Brain microvascular endothelial cell (primary cell): Measurements from ENCODE around the gene HOXC11.

Experiments
- DNase-seq: peaks from one replicate; pipeline ENCODE4 v3.0.0-alpha.2; 2020
- H3K27ac ChIP-seq: fragments of 250-450 bp; sonication (Bioruptor Pico); 2 replicates; pipeline ENCODE4 v1.5.1; 2020; ENCODE audit warnings: mild to moderate bottlenecking, moderate library complexity
- H3K27me3 ChIP-seq: fragments of 250-450 bp; sonication (Bioruptor Pico); replicated peaks from 2 replicates; pipeline ENCODE4 v1.5.1; 2020; ENCODE audit warnings: mild to moderate bottlenecking
- H3K36me3 ChIP-seq: fragments of 250-450 bp; sonication (Bioruptor Pico); replicated peaks from 2 replicates; pipeline ENCODE4 v1.5.1; 2020; ENCODE audit warnings: mild to moderate bottlenecking
- H3K4me3 ChIP-seq: 2 replicates; pipeline ENCODE4 v1.5.1; 2011; ENCODE audit warnings: low read depth, mild to moderate bottlenecking, control low read depth, low read length, moderate library complexity
- CTCF ChIP-seq: IDR thresholded peaks from 2 replicates; pipeline ENCODE4 v1.5.1; 2011; ENCODE audit warnings: low read depth, mild to moderate bottlenecking, moderate library complexity, low read length, control low read depth, inconsistent platforms; ENCODE audit errors: missing control alignments
- in situ Hi-C: cut with HindIII; loops from 2 replicates; pipeline ENCODE4 v1.10.0; 2017; ENCODE audit warnings: low sequenced_read_pairs, low pct_ligation_motif_present

Gene HOXC11

GRCh38 chr12:53972722-53973235 is at the start of gene HOXC11:
Gene HOXC11, plus strand, starts transcription at chr12:53973126. Its CDS starts 116 bp downstream, at chr12:53973242.
- Histone ChIP-seq H3K27me3 (peaks cover 93% of the 10 kb centered on the region), H3K27ac (no peak within 1 kb of the TSS), H3K4me3 (no peak within 1 kb of the TSS), H3K36me3 (no peaks in the 10 kb centered on the region)
- in situ Hi-C loops = no loop called here
- DNase-seq = no peak
- TF ChIP-seq CTCF = no peak

- H3K36me3 ChIP-seq = no peaks in the 10 kb centered on the region
- H3K4me3 ChIP-seq = no peak overlapping the region
- in situ Hi-C loops = no loop called here
- peaks cover 57% of the 10 kb centered on the region for H3K27me3 ChIP-seq
- TF ChIP-seq CTCF = no peak
- H3K27ac ChIP-seq = no peak overlapping the region
- DNase-seq = no peak
These were observed 48.2 kb upstream of the HOXC11 start for GRCh38 chr12:53924521-53925405.

- no peak overlapping the region for H3K4me3 ChIP-seq
- no peaks in the 10 kb centered on the region for H3K36me3 ChIP-seq
- peaks cover 79% of the 10 kb centered on the region for H3K27me3 ChIP-seq
- no peak for TF ChIP-seq CTCF
- in situ Hi-C loops = no loop called here
- DNase-seq = no peak
- no peak overlapping the region for H3K27ac ChIP-seq
These were observed 45.5 kb upstream of the HOXC11 start for GRCh38 chr12:53927220-53928029.

GRCh38 chr12:53928054-53928835 is 44.7 kb upstream of the HOXC11 start:
- Histone ChIP-seq H3K4me3 (no peak overlapping the region), H3K36me3 (no peaks in the 10 kb centered on the region), H3K27ac (no peak overlapping the region), H3K27me3 (peaks cover 81% of the 10 kb centered on the region)
- in situ Hi-C loops = no loop called here
- TF ChIP-seq CTCF = no peak
- DNase-seq = no peak

- Histone ChIP-seq H3K27me3 (peaks cover 89% of the 10 kb centered on the region), H3K4me3 (no peak overlapping the region), H3K27ac (no peak overlapping the region), H3K36me3 (no peaks in the 10 kb centered on the region)
- DNase-seq = no peak
- in situ Hi-C loops = no loop called here
- no peak for TF ChIP-seq CTCF
These were observed 43.4 kb upstream of the HOXC11 start for GRCh38 chr12:53929527-53929926.
